Panc1 (cell line): ENCODE data around the gene HDAC6.

Experiments used
- CTCF ChIP-seq: fragments of 450-650 bp; IDR thresholded peaks from 2 replicates; pipeline ENCODE4 v1.5.1; 2017; ENCODE audit warnings: mild to moderate bottlenecking
- POLR2AphosphoS5 ChIP-seq: IDR thresholded peaks from 2 replicates; pipeline ENCODE4 v1.6.1; 2012; ENCODE audit warnings: mild to moderate bottlenecking, low read depth, low read length, moderate library complexity

GRCh38 chrX:48752498-48752897 lies 49.4 kb upstream of the HDAC6 start:
- TF ChIP-seq CTCF (no peak), POLR2AphosphoS5 (no peak)
